HEK293 (cell line): ENCODE data around the gene SHROOM3.

Experiments used
- CTCF ChIA-PET: fragments of 350-600 bp; formaldehyde crosslinking; extraction: SDS; loops from one replicate; lab custom pipeline; 2021; ENCODE audit warnings: antibody characterized with exemption; lab: Yijun Ruan, JAX
- POLR2A ChIA-PET: fragments of 300-600 bp; formaldehyde crosslinking; extraction: SDS; loops from one replicate; lab custom pipeline; 2020; ENCODE audit warnings: antibody characterized with exemption, inconsistent platforms; lab: Yijun Ruan, JAX
- H3K27ac ChIP-seq: fragments of 200-500 bp; sonication (Bioruptor generic); 2 replicates; pipeline ENCODE4 v1.5.1; 2014; ENCODE audit warnings: low read depth, low read length, control low read depth, inconsistent platforms; ENCODE audit errors: extremely low read depth
- H3K36me3 ChIP-seq, 2 experiments: fragments of 200-500 bp in 1 of 2; sonication (Bioruptor generic) in 1 of 2; 1 replicate in 1 of 2; 2 replicates in 1 of 2; pipeline ENCODE4 v1.5.1; 2014 to 2017; ENCODE audit warnings: inconsistent platforms in 2 of 2, low read length in 2 of 2; ENCODE audit not compliant: control insufficient read depth in 2 of 2, insufficient read depth in 1 of 2
- H3K4me1 ChIP-seq: fragments of 200-500 bp; sonication (Bioruptor generic); 2 replicates; pipeline ENCODE4 v1.5.1; 2014; ENCODE audit warnings: mild to moderate bottlenecking, low read length, inconsistent platforms; ENCODE audit not compliant: control insufficient read depth, insufficient read depth
- H3K4me3 ChIP-seq: 2 replicates; pipeline ENCODE4 v1.5.1; 2011; ENCODE audit warnings: low read depth, mild to moderate bottlenecking, control low read depth, low read length, moderate library complexity
- H3K9me3 ChIP-seq: fragments of 200-500 bp; sonication (Bioruptor generic); 2 replicates; pipeline ENCODE4 v1.5.1; 2014; ENCODE audit warnings: low read depth, low read length, inconsistent platforms; ENCODE audit not compliant: control insufficient read depth, insufficient read depth
- EGR2 ChIP-seq: fragments of 450-650 bp; formaldehyde crosslinking; IDR thresholded peaks from 2 replicates; pipeline ENCODE4 v1.5.1; 2016; ENCODE audit warnings: low read depth, missing biosample characterization, missing genetic modification characterization
- GLI2 ChIP-seq: fragments of 450-650 bp; formaldehyde crosslinking; IDR thresholded peaks from 2 replicates; pipeline ENCODE4; 2017; ENCODE audit warnings: missing biosample characterization, missing genetic modification characterization, low read depth, borderline replicate concordance
- GLIS1 ChIP-seq: fragments of 450-650 bp; formaldehyde crosslinking; IDR thresholded peaks from 2 replicates; pipeline ENCODE4 v1.5.1; 2016; ENCODE audit warnings: missing biosample characterization, missing genetic modification characterization
- SCRT2 ChIP-seq: fragments of 450-650 bp; formaldehyde crosslinking; IDR thresholded peaks from 2 replicates; pipeline ENCODE4 v1.5.1; 2016; ENCODE audit warnings: missing biosample characterization, missing genetic modification characterization
- ZBTB48 ChIP-seq: fragments of 450-650 bp; formaldehyde crosslinking; IDR thresholded peaks from 2 replicates; pipeline ENCODE4 v1.5.1; 2016; ENCODE audit warnings: missing biosample characterization, missing genetic modification characterization
- ZNF146 ChIP-seq: fragments of 450-650 bp; formaldehyde crosslinking; IDR thresholded peaks from 2 replicates; pipeline ENCODE4 v1.5.1; 2016; ENCODE audit warnings: missing biosample characterization, missing genetic modification characterization
- ZNF155 ChIP-seq: fragments of 450-650 bp; formaldehyde crosslinking; IDR thresholded peaks from 2 replicates; pipeline ENCODE4 v1.5.1; 2016; ENCODE audit warnings: missing biosample characterization, missing genetic modification characterization
- ZNF2 ChIP-seq: fragments of 450-650 bp; formaldehyde crosslinking; IDR thresholded peaks from 2 replicates; pipeline ENCODE4 v1.5.1; 2016; ENCODE audit warnings: missing biosample characterization, missing genetic modification characterization
- ZNF302 ChIP-seq: fragments of 450-650 bp; formaldehyde crosslinking; IDR thresholded peaks from 2 replicates; pipeline ENCODE4 v1.5.1; 2016; ENCODE audit warnings: missing biosample characterization, missing genetic modification characterization, low read depth
- ZNF530 ChIP-seq: fragments of 450-650 bp; formaldehyde crosslinking; IDR thresholded peaks from 2 replicates; pipeline ENCODE4 v1.5.1; 2016; ENCODE audit warnings: low read depth, missing biosample characterization, missing genetic modification characterization
- ZNF596 ChIP-seq: fragments of 450-650 bp; IDR thresholded peaks from 2 replicates; pipeline ENCODE4 v1.5.0; 2018; ENCODE audit warnings: missing biosample characterization, mild to moderate bottlenecking, missing genetic modification characterization, moderate library complexity
- ZNF747 ChIP-seq: fragments of 450-650 bp; formaldehyde crosslinking; IDR thresholded peaks from 2 replicates; pipeline ENCODE4 v1.5.1; 2016; ENCODE audit warnings: missing biosample characterization, missing genetic modification characterization
- ZNF843 ChIP-seq: fragments of 450-650 bp; formaldehyde crosslinking; IDR thresholded peaks from 2 replicates; pipeline ENCODE4 v1.5.1; 2016; ENCODE audit warnings: missing biosample characterization, missing genetic modification characterization
- ZSCAN30 ChIP-seq: fragments of 450-650 bp; IDR thresholded peaks from 2 replicates; pipeline ENCODE4 v1.5.1; 2018; ENCODE audit warnings: missing biosample characterization, mild to moderate bottlenecking, missing genetic modification characterization, moderate library complexity
- TF ChIP-seq, protein P1 (sequence below): fragments of 450-650 bp; formaldehyde crosslinking; IDR thresholded peaks from 2 replicates; pipeline ENCODE4 v1.5.1; 2016; ENCODE audit warnings: missing biosample characterization, missing genetic modification characterization, borderline replicate concordance
- TF ChIP-seq, protein P2 (sequence below): fragments of 450-650 bp; formaldehyde crosslinking; IDR thresholded peaks from 2 replicates; pipeline ENCODE4 v1.5.1; 2016; ENCODE audit warnings: missing biosample characterization, missing genetic modification characterization, low read depth
- TF ChIP-seq, protein P3 (sequence below): fragments of 450-650 bp; formaldehyde crosslinking; IDR thresholded peaks from 2 replicates; pipeline ENCODE4 v1.5.1; 2016; ENCODE audit warnings: missing biosample characterization, missing genetic modification characterization
- TF ChIP-seq, protein P4 (sequence below): fragments of 450-650 bp; formaldehyde crosslinking; IDR thresholded peaks from 2 replicates; pipeline ENCODE4 v1.5.1; 2016; ENCODE audit warnings: missing biosample characterization, missing genetic modification characterization
- TF ChIP-seq, protein P5 (sequence below): fragments of 450-650 bp; formaldehyde crosslinking; IDR thresholded peaks from 2 replicates; pipeline ENCODE4 v1.5.1; 2016; ENCODE audit warnings: missing biosample characterization, missing genetic modification characterization

SHROOM3 gene

DNA sequence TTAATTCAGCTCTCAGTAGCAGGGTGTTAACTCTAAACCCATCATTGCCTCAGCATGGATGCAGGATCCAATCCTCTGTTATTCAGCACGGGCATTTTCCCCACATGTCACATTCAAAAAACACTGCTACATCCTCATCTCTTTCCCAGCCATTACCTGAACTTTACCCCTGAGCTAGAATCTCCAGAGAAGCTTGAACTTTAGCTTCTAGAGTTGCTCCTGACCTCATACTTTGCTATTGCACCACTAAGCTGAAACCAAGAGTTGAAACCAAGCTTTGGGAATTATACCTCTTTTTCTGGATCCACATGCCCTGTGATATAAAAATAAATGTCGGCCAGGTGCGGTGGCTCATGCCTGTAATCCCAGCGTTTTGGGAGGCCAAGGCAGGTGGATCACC is 90.7 kb downstream of the SHROOM3 start:
- no peaks in the 10 kb centered on the region for H3K4me1 ChIP-seq
- H3K4me3 ChIP-seq = no peak overlapping the region
- ChIA-PET CTCF (interaction anchor here (0.7 kb wide), 1 partner anchor 21 kb away, joined by 3 read pairs; no protein-coding TSS in a partner anchor), POLR2A (no interaction called here)
- no peaks in the 10 kb centered on the region for H3K9me3 ChIP-seq
- TF ChIP-seq SCRT2 (no peak), GLI2 (tag by site-specific recombination) (no peak), ZNF302 (tag by site-specific recombination) (no peak), ZNF530 (tag by site-specific recombination) (no peak), GLIS1 (tag by site-specific recombination) (no peak), ZNF747 (tag by site-specific recombination) (no peak), ZNF146 (tag by site-specific recombination) (no peak), ZBTB48 (tag by site-specific recombination) (no peak), ZNF155 (tag by site-specific recombination) (no peak), ZNF2 (tag by site-specific recombination) (no peak), ZSCAN30 (no peak), ZNF843 (no peak)
- TF ChIP-seq, protein P1, sequence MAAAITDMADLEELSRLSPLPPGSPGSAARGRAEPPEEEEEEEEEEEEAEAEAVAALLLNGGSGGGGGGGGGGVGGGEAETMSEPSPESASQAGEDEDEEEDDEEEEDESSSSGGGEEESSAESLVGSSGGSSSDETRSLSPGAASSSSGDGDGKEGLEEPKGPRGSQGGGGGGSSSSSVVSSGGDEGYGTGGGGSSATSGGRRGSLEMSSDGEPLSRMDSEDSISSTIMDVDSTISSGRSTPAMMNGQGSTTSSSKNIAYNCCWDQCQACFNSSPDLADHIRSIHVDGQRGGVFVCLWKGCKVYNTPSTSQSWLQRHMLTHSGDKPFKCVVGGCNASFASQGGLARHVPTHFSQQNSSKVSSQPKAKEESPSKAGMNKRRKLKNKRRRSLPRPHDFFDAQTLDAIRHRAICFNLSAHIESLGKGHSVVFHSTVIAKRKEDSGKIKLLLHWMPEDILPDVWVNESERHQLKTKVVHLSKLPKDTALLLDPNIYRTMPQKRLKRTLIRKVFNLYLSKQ = no peak
- TF ChIP-seq, protein P2, sequence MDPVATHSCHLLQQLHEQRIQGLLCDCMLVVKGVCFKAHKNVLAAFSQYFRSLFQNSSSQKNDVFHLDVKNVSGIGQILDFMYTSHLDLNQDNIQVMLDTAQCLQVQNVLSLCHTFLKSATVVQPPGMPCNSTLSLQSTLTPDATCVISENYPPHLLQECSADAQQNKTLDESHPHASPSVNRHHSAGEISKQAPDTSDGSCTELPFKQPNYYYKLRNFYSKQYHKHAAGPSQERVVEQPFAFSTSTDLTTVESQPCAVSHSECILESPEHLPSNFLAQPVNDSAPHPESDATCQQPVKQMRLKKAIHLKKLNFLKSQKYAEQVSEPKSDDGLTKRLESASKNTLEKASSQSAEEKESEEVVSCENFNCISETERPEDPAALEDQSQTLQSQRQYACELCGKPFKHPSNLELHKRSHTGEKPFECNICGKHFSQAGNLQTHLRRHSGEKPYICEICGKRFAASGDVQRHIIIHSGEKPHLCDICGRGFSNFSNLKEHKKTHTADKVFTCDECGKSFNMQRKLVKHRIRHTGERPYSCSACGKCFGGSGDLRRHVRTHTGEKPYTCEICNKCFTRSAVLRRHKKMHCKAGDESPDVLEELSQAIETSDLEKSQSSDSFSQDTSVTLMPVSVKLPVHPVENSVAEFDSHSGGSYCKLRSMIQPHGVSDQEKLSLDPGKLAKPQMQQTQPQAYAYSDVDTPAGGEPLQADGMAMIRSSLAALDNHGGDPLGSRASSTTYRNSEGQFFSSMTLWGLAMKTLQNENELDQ = no peak
- TF ChIP-seq, protein P3, sequence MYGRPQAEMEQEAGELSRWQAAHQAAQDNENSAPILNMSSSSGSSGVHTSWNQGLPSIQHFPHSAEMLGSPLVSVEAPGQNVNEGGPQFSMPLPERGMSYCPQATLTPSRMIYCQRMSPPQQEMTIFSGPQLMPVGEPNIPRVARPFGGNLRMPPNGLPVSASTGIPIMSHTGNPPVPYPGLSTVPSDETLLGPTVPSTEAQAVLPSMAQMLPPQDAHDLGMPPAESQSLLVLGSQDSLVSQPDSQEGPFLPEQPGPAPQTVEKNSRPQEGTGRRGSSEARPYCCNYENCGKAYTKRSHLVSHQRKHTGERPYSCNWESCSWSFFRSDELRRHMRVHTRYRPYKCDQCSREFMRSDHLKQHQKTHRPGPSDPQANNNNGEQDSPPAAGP (tag by site-specific recombination) = no peak
- H3K36me3 ChIP-seq = no peaks in the 10 kb centered on the region
- H3K27ac ChIP-seq = no peak overlapping the region

DNA sequence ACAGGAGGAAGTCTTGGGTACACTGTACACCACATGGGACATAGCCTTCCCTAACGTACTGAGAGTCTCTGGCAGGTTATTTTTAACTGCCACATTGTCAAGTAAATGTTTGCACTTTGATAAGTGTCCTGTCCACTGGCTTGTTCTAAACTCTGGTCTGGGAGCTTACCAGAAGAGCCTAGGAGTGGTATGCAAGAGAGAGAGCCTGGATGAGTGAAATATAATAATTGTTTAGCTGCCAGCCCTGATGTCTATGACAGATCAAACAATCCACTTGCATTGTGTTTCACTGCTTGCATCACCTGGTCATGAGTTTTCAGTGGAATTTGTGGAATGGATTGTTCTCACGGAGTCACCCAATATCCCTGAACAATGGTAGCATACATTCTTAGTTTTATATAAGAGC is 91.6 kb downstream of the SHROOM3 start:
- TF ChIP-seq EGR2 (tag by site-specific recombination) (no peak), ZNF596 (tag by site-specific recombination) (no peak)
- TF ChIP-seq, protein P4, sequence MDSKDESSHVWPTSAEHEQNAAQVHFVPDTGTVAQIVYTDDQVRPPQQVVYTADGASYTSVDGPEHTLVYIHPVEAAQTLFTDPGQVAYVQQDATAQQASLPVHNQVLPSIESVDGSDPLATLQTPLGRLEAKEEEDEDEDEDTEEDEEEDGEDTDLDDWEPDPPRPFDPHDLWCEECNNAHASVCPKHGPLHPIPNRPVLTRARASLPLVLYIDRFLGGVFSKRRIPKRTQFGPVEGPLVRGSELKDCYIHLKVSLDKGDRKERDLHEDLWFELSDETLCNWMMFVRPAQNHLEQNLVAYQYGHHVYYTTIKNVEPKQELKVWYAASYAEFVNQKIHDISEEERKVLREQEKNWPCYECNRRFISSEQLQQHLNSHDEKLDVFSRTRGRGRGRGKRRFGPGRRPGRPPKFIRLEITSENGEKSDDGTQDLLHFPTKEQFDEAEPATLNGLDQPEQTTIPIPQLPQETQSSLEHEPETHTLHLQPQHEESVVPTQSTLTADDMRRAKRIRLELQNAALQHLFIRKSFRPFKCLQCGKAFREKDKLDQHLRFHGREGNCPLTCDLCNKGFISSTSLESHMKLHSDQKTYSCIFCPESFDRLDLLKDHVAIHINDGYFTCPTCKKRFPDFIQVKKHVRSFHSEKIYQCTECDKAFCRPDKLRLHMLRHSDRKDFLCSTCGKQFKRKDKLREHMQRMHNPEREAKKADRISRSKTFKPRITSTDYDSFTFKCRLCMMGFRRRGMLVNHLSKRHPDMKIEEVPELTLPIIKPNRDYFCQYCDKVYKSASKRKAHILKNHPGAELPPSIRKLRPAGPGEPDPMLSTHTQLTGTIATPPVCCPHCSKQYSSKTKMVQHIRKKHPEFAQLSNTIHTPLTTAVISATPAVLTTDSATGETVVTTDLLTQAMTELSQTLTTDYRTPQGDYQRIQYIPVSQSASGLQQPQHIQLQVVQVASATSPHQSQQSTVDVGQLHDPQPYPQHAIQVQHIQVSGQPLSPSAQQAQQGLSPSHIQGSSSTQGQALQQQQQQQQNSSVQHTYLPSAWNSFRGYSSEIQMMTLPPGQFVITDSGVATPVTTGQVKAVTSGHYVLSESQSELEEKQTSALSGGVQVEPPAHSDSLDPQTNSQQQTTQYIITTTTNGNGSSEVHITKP (tag by site-specific recombination) = peak; percentile 58
- TF ChIP-seq, protein P5, sequence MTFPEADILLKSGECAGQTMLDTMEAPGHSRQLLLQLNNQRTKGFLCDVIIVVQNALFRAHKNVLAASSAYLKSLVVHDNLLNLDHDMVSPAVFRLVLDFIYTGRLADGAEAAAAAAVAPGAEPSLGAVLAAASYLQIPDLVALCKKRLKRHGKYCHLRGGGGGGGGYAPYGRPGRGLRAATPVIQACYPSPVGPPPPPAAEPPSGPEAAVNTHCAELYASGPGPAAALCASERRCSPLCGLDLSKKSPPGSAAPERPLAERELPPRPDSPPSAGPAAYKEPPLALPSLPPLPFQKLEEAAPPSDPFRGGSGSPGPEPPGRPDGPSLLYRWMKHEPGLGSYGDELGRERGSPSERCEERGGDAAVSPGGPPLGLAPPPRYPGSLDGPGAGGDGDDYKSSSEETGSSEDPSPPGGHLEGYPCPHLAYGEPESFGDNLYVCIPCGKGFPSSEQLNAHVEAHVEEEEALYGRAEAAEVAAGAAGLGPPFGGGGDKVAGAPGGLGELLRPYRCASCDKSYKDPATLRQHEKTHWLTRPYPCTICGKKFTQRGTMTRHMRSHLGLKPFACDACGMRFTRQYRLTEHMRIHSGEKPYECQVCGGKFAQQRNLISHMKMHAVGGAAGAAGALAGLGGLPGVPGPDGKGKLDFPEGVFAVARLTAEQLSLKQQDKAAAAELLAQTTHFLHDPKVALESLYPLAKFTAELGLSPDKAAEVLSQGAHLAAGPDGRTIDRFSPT (tag by site-specific recombination) = no peak
- H3K27ac ChIP-seq = no peak overlapping the region
- ChIA-PET POLR2A (no interaction called here), CTCF (no interaction called here)
- H3K9me3 ChIP-seq = no peaks in the 10 kb centered on the region
- H3K4me1 ChIP-seq = no peaks in the 10 kb centered on the region
- no peaks in the 10 kb centered on the region for H3K36me3 ChIP-seq
- no peak overlapping the region for H3K4me3 ChIP-seq
